ENCODE measurements around the gene HIF3A.

DNA sequence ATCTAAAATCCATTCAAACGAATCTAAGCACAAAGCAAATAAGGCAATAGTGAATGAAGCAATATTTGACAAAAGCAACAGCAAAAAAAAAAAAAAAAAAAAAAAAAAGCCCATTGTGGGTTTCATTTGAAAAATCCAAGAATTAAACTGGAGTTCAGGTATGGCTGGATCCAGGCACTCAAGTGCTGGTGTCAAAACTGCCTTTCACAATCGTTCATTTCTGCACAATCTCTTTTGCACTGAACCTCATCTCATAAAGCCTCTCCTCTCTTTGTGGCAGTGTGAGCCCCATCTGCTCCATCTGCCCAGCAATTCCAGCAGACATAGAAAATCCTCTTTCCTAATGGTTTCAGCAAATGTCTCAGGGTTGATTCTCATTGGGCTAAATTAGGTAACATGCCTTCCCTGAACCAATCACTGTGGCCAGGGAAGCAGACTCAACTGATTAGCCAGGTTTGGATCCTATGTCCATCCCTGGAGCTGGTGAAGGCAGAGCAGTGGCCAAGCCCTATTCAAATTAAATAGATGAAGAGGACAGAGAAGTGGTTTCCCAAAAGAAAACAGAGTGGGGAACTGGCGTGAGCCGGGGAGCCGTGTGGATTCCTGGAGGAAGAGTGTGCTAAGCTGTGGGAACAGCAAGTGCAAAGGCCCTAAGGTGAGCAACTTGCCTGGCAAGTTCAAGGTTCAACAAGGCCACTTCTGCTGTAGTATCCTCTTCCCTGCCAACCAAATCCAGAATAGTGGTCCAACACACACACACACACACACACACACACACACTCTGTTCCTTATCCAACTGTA lies 1.2 kb upstream of the HIF3A start:
- TF ChIP-seq ZNF274 (IDR thresholded peaks at IDR 0.05; ENCODE audit: low read depth, low read length) (no peak), YY1 (IDR thresholded peaks at IDR 0.05; ENCODE audit: insufficient read depth, insufficient read length) (no peak), SUZ12 (IDR thresholded peaks at IDR 0.05; ENCODE audit: extremely low read depth, insufficient read depth, insufficient read length) (no peak)
